Loucy (cell line): Measurements from ENCODE around the gene ROBO1.

ENCODE experiments used
- H2AFZ ChIP-seq: fragments of 200-600 bp; sonication (generic); 2 replicates; pipeline ENCODE4 v1.6.0; 2016; ENCODE audit warnings: antibody characterized with exemption, mild to moderate bottlenecking, low read length, moderate library complexity
- H3F3A ChIP-seq: fragments of 200-600 bp; 2 replicates; pipeline ENCODE4 v1.6.0; 2016; ENCODE audit warnings: antibody characterized with exemption, low read depth, mild to moderate bottlenecking
- H3K27me3 ChIP-seq: fragments of 200-600 bp; sonication (generic); 2 replicates; pipeline ENCODE4 v1.6.1; 2014; ENCODE audit warnings: low read length, mild to moderate bottlenecking; ENCODE audit not compliant: insufficient read depth, poor library complexity, severe bottlenecking
- H3K36me3 ChIP-seq: fragments of 200-600 bp; sonication (generic); 2 replicates; pipeline ENCODE4 v1.6.1; 2016; ENCODE audit warnings: low read length; ENCODE audit not compliant: insufficient read depth
- H3K4me1 ChIP-seq: fragments of 200-600 bp; sonication (generic); 2 replicates; pipeline ENCODE4 v1.5.1; 2014; ENCODE audit warnings: low read length, mild to moderate bottlenecking; ENCODE audit not compliant: insufficient read depth, poor library complexity, severe bottlenecking
- H3K4me2 ChIP-seq: fragments of 200-600 bp; sonication (generic); 2 replicates; pipeline ENCODE4 v1.6.0; 2014; ENCODE audit warnings: antibody characterized with exemption, low read length, low read depth, mild to moderate bottlenecking; ENCODE audit not compliant: poor library complexity, severe bottlenecking
- H3K4me3 ChIP-seq: fragments of 200-600 bp; sonication (generic); 2 replicates; pipeline ENCODE4 v1.5.1; 2014; ENCODE audit warnings: low read length, mild to moderate bottlenecking, mixed read lengths; ENCODE audit not compliant: poor library complexity, severe bottlenecking
- H3K79me2 ChIP-seq: fragments of 200-600 bp; sonication (generic); 2 replicates; pipeline ENCODE4 v1.6.1; 2014; ENCODE audit warnings: low read length; ENCODE audit not compliant: insufficient read depth
- H3K9ac ChIP-seq: fragments of 200-600 bp; sonication (generic); 2 replicates; pipeline ENCODE4 v1.6.0; 2014; ENCODE audit warnings: mild to moderate bottlenecking, low read depth, low read length, moderate library complexity; ENCODE audit not compliant: poor library complexity, severe bottlenecking
- H3K9me2 ChIP-seq: fragments of 200-600 bp; sonication (generic); replicated peaks from 2 replicates; pipeline ENCODE4 v1.6.1; 2016; ENCODE audit warnings: low read depth, low read length, mixed read lengths
- H3K9me3 ChIP-seq: fragments of 200-600 bp; sonication (generic); 2 replicates; pipeline ENCODE4 v1.6.1; 2014; ENCODE audit warnings: mild to moderate bottlenecking, antibody characterized with exemption, low read length, low read depth; ENCODE audit not compliant: insufficient read depth
- H4K20me1 ChIP-seq: fragments of 200-600 bp; sonication (generic); 2 replicates; pipeline ENCODE4 v1.6.0; 2014; ENCODE audit warnings: antibody characterized with exemption, low read length, mild to moderate bottlenecking; ENCODE audit not compliant: insufficient read depth, poor library complexity, severe bottlenecking
- CTCF ChIP-seq: fragments of 200-600 bp; sonication (generic); conservative IDR thresholded peaks from 2 replicates; pipeline ENCODE4 v1.5.1; 2014; ENCODE audit warnings: mild to moderate bottlenecking, antibody characterized with exemption, low read length
- EZH2phosphoT487 ChIP-seq: fragments of 200-600 bp; IDR thresholded peaks from 2 replicates; pipeline ENCODE4 v1.6.1; 2018; ENCODE audit warnings: antibody characterized with exemption, mild to moderate bottlenecking, moderate library complexity, borderline replicate concordance

ROBO1 gene

GRCh38 chr3:79737530-79737929, 30.3 kb downstream of the ROBO1 start:
- Histone ChIP-seq H2AFZ (no peak overlapping the region), H3K9ac (no peak overlapping the region), H3K9me2 (no peaks in the 10 kb centered on the region), H3F3A (no peaks in the 10 kb centered on the region), H3K4me3 (no peak overlapping the region), H3K4me1 (no peaks in the 10 kb centered on the region), H3K27me3 (no peaks in the 10 kb centered on the region), H3K4me2 (no peak overlapping the region), H3K36me3 (no peaks in the 10 kb centered on the region), H4K20me1 (no peaks in the 10 kb centered on the region), H3K9me3 (no peaks in the 10 kb centered on the region), H3K79me2 (no peaks in the 10 kb centered on the region)
- TF ChIP-seq CTCF (no peak), EZH2phosphoT487 (no peak)

GRCh38 chr3:79729096-79729495, 38.7 kb downstream of the ROBO1 start:
- no peak overlapping the region for H3K9ac ChIP-seq
- no peaks in the 10 kb centered on the region for H4K20me1 ChIP-seq
- H3K4me2 ChIP-seq, result no peak overlapping the region
- H3F3A ChIP-seq, result no peaks in the 10 kb centered on the region
- H3K4me3 ChIP-seq, result no peak overlapping the region
- no peaks in the 10 kb centered on the region for H3K4me1 ChIP-seq
- H3K36me3 ChIP-seq, result no peaks in the 10 kb centered on the region
- H3K9me2 ChIP-seq, result no peaks in the 10 kb centered on the region
- no peak overlapping the region for H2AFZ ChIP-seq
- no peaks in the 10 kb centered on the region for H3K9me3 ChIP-seq
- no peaks in the 10 kb centered on the region for H3K79me2 ChIP-seq
- no peaks in the 10 kb centered on the region for H3K27me3 ChIP-seq
- TF ChIP-seq EZH2phosphoT487 (no peak), CTCF (no peak)

GRCh38 chr3:79726786-79727185, 41.0 kb downstream of the ROBO1 start:
- H3K4me3 ChIP-seq, result no peak overlapping the region

More at GRCh38 chr3:79726786-79727185, 41.0 kb downstream of the ROBO1 start:
- Histone ChIP-seq H4K20me1 (no peaks in the 10 kb centered on the region), H3K27me3 (no peaks in the 10 kb centered on the region), H3K4me2 (no peak overlapping the region), H3K9ac (no peak overlapping the region), H3K9me3 (no peaks in the 10 kb centered on the region), H3K4me1 (no peaks in the 10 kb centered on the region), H3K79me2 (no peaks in the 10 kb centered on the region), H3K36me3 (no peaks in the 10 kb centered on the region), H3K9me2 (no peaks in the 10 kb centered on the region), H2AFZ (no peak overlapping the region), H3F3A (no peaks in the 10 kb centered on the region)
- TF ChIP-seq EZH2phosphoT487 (no peak), CTCF (no peak)
